IMR-90 (cell line): Measurements from ENCODE around the gene DIAPH1. TPM values are rescaled to one million over a fixed set of nuclear protein-coding genes. Genes with fewer than 3 reads are reported as not detected.
A peak's percentile ranks its signal among the peaks of the same experiment; 100 is the strongest.

Experiments
- ATAC-seq: fragments of 200-7000 bp; cut with Tn5 transposase; 2 replicates; pipeline ENCODE4 v1.9.1; 2020; ENCODE audit warnings: low read depth, mild to moderate bottlenecking, moderate library complexity
- BruUV-seq: library from RNA; stranded (reverse); fragments of 400-500 nt; replicated peaks from 2 replicates; lab custom pipeline; 2021; lab: Mats Ljungman, UMichigan
- CTCF ChIA-PET: fragments of 300-600 bp; formaldehyde crosslinking; extraction: SDS; loops from one replicate; lab custom pipeline; 2021; ENCODE audit warnings: antibody characterized with exemption; lab: Yijun Ruan, JAX
- POLR2A ChIA-PET: fragments of 300-600 bp; sonication (Branson Sonifier 250); formaldehyde crosslinking; loops from one replicate; lab custom pipeline; 2022; ENCODE audit warnings: antibody characterized with exemption; ENCODE audit not compliant: unreplicated experiment; lab: Charles Lee
- DNase-seq: peaks from one replicate; pipeline ENCODE4 v3.0.0; 2013
- H2AFZ ChIP-seq: replicated peaks from 2 replicates; pipeline ENCODE3; 2013; ENCODE audit warnings: low read length, mild to moderate bottlenecking; ENCODE audit not compliant: poor library complexity
- H2AK5ac ChIP-seq: 2 replicates; pipeline ENCODE4 v1.6.1; 2013; ENCODE audit warnings: low read depth, low read length, inconsistent platforms
- H2AK9ac ChIP-seq: replicated peaks from 2 replicates; pipeline ENCODE3; 2013; ENCODE audit warnings: mild to moderate bottlenecking, low read depth, low read length, moderate library complexity; ENCODE audit not compliant: poor library complexity
- H2BK120ac ChIP-seq: 2 replicates; pipeline ENCODE4 v1.6.1; 2013; ENCODE audit warnings: low read depth, low read length, inconsistent platforms
- H2BK15ac ChIP-seq: 3 replicates; pipeline ENCODE4 v1.6.1; 2013; ENCODE audit warnings: low read depth, low read length, inconsistent platforms
- H2BK20ac ChIP-seq: 2 replicates; pipeline ENCODE4 v1.6.1; 2013; ENCODE audit warnings: low read depth, mild to moderate bottlenecking, inconsistent platforms, low read length, moderate library complexity
- H2BK5ac ChIP-seq: 2 replicates; pipeline ENCODE4 v1.6.1; 2013; ENCODE audit warnings: mild to moderate bottlenecking, low read depth, low read length, inconsistent platforms; ENCODE audit not compliant: poor library complexity, severe bottlenecking
- H3K14ac ChIP-seq: replicated peaks from 2 replicates; pipeline ENCODE4 v1.6.1; 2013; ENCODE audit warnings: low read depth, low read length, inconsistent platforms
- H3K18ac ChIP-seq: 2 replicates; pipeline ENCODE4 v1.6.1; 2013; ENCODE audit warnings: low read depth, low read length, control low read depth
- H3K23ac ChIP-seq: 2 replicates; pipeline ENCODE4 v1.6.1; 2013; ENCODE audit warnings: low read depth, low read length, inconsistent platforms
- H3K27ac ChIP-seq: 2 replicates; pipeline ENCODE4 v1.5.1; 2013; ENCODE audit warnings: mild to moderate bottlenecking, control low read depth, low read length; ENCODE audit not compliant: insufficient read depth
- H3K27me3 ChIP-seq: 2 replicates; pipeline ENCODE4 v1.6.1; 2013; ENCODE audit warnings: low read length; ENCODE audit not compliant: control insufficient read depth, insufficient read depth
- H3K36me3 ChIP-seq: 2 replicates; pipeline ENCODE4 v1.6.1; 2013; ENCODE audit warnings: low read length, mixed read lengths; ENCODE audit not compliant: control insufficient read depth, insufficient read depth
- H3K4ac ChIP-seq: 2 replicates; pipeline ENCODE4 v1.6.1; 2013; ENCODE audit warnings: low read depth, low read length, inconsistent platforms
- H3K4me1 ChIP-seq: 2 replicates; pipeline ENCODE4 v1.6.1; 2013; ENCODE audit warnings: low read length, mixed read lengths; ENCODE audit not compliant: control insufficient read depth, insufficient read depth
- H3K4me2 ChIP-seq: 2 replicates; pipeline ENCODE4 v1.6.1; 2013; ENCODE audit warnings: low read depth, mild to moderate bottlenecking, control low read depth, low read length, moderate library complexity
- H3K4me3 ChIP-seq: 2 replicates; pipeline ENCODE4 v1.5.1; 2013; ENCODE audit warnings: low read depth, mild to moderate bottlenecking, control low read depth, low read length, moderate library complexity; ENCODE audit not compliant: insufficient read depth
- H3K56ac ChIP-seq: 2 replicates; pipeline ENCODE4 v1.6.1; 2013; ENCODE audit warnings: low read length, inconsistent platforms; ENCODE audit not compliant: insufficient read depth; ENCODE audit errors: extremely low read depth
- H3K79me1 ChIP-seq, 2 experiments: 2 replicates each; pipeline ENCODE4 v1.6.1; 2013; ENCODE audit warnings: low read length in 2 of 2, inconsistent platforms in 1 of 2, low read depth in 1 of 2
- H3K9ac ChIP-seq: 2 replicates; pipeline ENCODE4 v1.6.1; 2013; ENCODE audit warnings: low read depth, low read length, control low read depth
- H3K9me1 ChIP-seq: 2 replicates; pipeline ENCODE4 v1.6.1; 2013; ENCODE audit warnings: low read length, inconsistent platforms; ENCODE audit not compliant: insufficient read depth
- H3K9me3 ChIP-seq: 2 replicates; pipeline ENCODE4 v1.6.1; 2013; ENCODE audit warnings: low read length; ENCODE audit not compliant: control insufficient read depth, insufficient read depth
- H4K20me1 ChIP-seq: 2 replicates; pipeline ENCODE4 v1.6.1; 2013; ENCODE audit warnings: low read length, inconsistent platforms; ENCODE audit not compliant: insufficient read depth
- H4K5ac ChIP-seq: 2 replicates; pipeline ENCODE4 v1.6.1; 2013; ENCODE audit warnings: mild to moderate bottlenecking, low read depth, low read length, control low read depth
- H4K8ac ChIP-seq, 2 experiments: 2 replicates each; pipeline ENCODE4 v1.6.1; 2013; ENCODE audit warnings: low read depth in 2 of 2, low read length in 2 of 2, control low read depth in 1 of 2, inconsistent platforms in 1 of 2
- H4K91ac ChIP-seq: 2 replicates; pipeline ENCODE4 v1.6.1; 2013; ENCODE audit warnings: low read depth, low read length, inconsistent platforms; ENCODE audit not compliant: insufficient read depth
- CEBPB ChIP-seq: IDR thresholded peaks from 2 replicates; pipeline ENCODE4 v1.6.1; 2012; ENCODE audit warnings: low read depth, low read length, improper control_type of control experiment
- CHD1 ChIP-seq: IDR thresholded peaks from 2 replicates; pipeline ENCODE4 v1.6.1; 2012; ENCODE audit warnings: low read depth, low read length, improper control_type of control experiment
- FOS ChIP-seq: fragments of 150-350 bp; IDR thresholded peaks from 2 replicates; pipeline ENCODE4 v1.6.1; 2016; ENCODE audit warnings: low read depth, low read length
- MAFK ChIP-seq: IDR thresholded peaks from 2 replicates; pipeline ENCODE4 v1.6.1; 2012; ENCODE audit warnings: low read depth, low read length, improper control_type of control experiment
- MAZ ChIP-seq: IDR thresholded peaks from 2 replicates; pipeline ENCODE4 v1.6.1; 2012; ENCODE audit warnings: low read depth, mild to moderate bottlenecking, low read length, improper control_type of control experiment, moderate library complexity, borderline replicate concordance
- POLR2A ChIP-seq: IDR thresholded peaks from 2 replicates; pipeline ENCODE4 v1.6.1; 2012; ENCODE audit warnings: mild to moderate bottlenecking, low read depth, low read length
- RAD21 ChIP-seq: IDR thresholded peaks from 2 replicates; pipeline ENCODE4 v1.6.1; 2012; ENCODE audit warnings: low read length, improper control_type of control experiment
- RFX5 ChIP-seq: IDR thresholded peaks from 2 replicates; pipeline ENCODE4 v1.8.0; 2012; ENCODE audit warnings: low read depth, mild to moderate bottlenecking, low read length, moderate library complexity
- WGBS, 2 experiments: methylation state at CpG; one replicate each; pipeline versions ENCODE4 v1.1.5 to v1.1.7; 2013; ENCODE audit warnings: missing lambda C conversion rate in 2 of 2; ENCODE audit not compliant: insufficient read length in 1 of 2; ENCODE audit errors: extremely low coverage in 2 of 2; 5-methylcytosine and 5-hydroxymethylcytosine counted together
- dilution Hi-C: fragments of 300-500 bp; cut with HindIII; formaldehyde crosslinking; loops from one replicate; pipeline ENCODE4 v1.14.3; 2018; ENCODE audit warnings: low sequenced_read_pairs; ENCODE audit not compliant: unreplicated experiment
- in situ Hi-C: fragments of 300-500 bp; cut with MboI; formaldehyde crosslinking; loops from 3 replicates; pipeline ENCODE4 v1.14.3; 2019; ENCODE audit warnings: low sequenced_read_pairs, inconsistent platforms, mixed read lengths
- intact Hi-C: fragments of 100-400 bp; cut with micrococcal nuclease; formaldehyde crosslinking; loops from 2 replicates; pipeline ENCODE4 v1.10.0; 2022
- polyA plus RNA-seq, 3 experiments: library from polyadenylated mRNA; depleted of rRNA; stranded (reverse); fragments of >200 nt; gene quantifications; 2 replicates each; pipeline ENCODE4 v1.2.3, GENCODE V29; 2012; ENCODE audit warnings: low replicate concordance in 1 of 3
- total RNA-seq: library from RNA; depleted of rRNA; stranded (reverse); fragments of >200 nt; gene quantifications from 2 replicates; pipeline ENCODE4 v1.2.3, GENCODE V29; 2012

The DIAPH1 gene
- total and polyA plus RNA-seq, 2 of the 4 experiments (the other 2 are of a cell fraction): 12.0 to 37.4 TPM

DNA sequence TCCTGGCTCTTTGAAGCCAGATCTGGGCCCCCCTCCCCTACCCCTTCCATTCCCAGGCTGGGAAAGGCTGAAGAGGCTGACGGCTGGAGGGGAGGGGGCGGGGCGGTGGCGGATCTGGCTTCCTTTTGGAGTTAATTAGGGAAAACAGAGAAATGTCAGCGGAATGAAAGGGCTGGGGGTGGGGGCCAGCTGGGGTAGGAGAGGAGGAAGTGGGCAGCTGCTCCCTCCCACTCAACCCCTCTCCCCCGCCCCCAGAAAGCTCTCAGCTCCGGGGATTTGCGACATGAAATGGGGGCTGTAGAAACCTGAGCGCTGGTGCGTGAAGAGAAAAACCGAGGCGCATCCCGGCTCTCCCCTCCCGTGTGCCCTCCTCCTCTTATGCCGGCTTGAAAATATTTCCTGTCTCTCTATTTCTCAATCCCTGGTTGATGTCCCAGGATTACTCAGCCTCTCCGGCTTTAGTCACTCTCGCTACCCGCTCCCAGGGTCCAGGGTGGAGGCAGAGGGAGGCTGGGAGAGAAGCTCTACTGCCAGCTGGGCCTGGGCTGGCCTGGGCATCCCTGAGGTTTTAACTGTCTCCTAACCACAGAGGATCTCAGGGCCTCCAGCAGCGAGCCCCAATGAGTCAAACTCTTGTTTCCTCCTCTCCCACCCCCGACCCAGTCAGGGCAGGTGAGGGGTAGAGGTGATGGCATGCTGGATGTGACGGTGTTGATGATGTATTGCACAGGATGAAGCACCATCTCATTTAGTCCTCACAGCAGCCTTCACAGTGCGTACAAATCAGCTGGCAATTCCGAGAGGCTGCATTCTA, 109.8 kb downstream of the DIAPH1 start:
- peak overlapping the region; percentile 98 for H2BK120ac ChIP-seq
- TF ChIP-seq FOS (peak; percentile 87), MAZ (no peak; the same call in 1 of the 2 replicates), CEBPB (peak; percentile 97), RFX5 (no peak), POLR2A (peak; percentile 70), CHD1 (0 out of 2 replicates have a peak, but pooled peaks have one; percentile 12), RAD21 (0 out of 2 replicates have a peak, but pooled peaks have one; percentile 14), MAFK (0 out of 2 replicates have a peak, but pooled peaks have one; percentile 2)
- peak overlapping the region; percentile 98 for H3K4ac ChIP-seq
- WGBS, 2 experiments: 0% methylated on average over 5 of the region's 23 CpGs; no CpG with 5 or more reads in 1 of the 2 experiments
- H3K9ac ChIP-seq: peak overlapping the region; percentile 68
- H3K23ac ChIP-seq: peak overlapping the region; percentile 79; the same call in 1 of the 2 replicates
- H3K79me1 ChIP-seq: peaks cover 6 to 37% of the 10 kb centered on the region in 2 experiments
- peak overlapping the region; percentile 91 for H4K91ac ChIP-seq
- H3K56ac ChIP-seq: peak overlapping the region; percentile 33
- ATAC-seq: peak; percentile 72
- no peaks in the 10 kb centered on the region for H3K27me3 ChIP-seq
- H3K14ac ChIP-seq: peak overlapping the region; percentile 95
- H2BK20ac ChIP-seq: peak overlapping the region; percentile 92
- H3K18ac ChIP-seq: peak overlapping the region; percentile 86
- no TSS peak for BruUV-seq
- dilution Hi-C loops: no loop called here
- peaks cover 39% of the 10 kb centered on the region for H3K4me1 ChIP-seq
- peak overlapping the region; percentile 77; the same call in 2 of the 3 replicates for H2BK15ac ChIP-seq
- peaks cover 16% of the 10 kb centered on the region for H4K20me1 ChIP-seq
- H3K27ac ChIP-seq: peak overlapping the region; percentile 96
- in situ Hi-C loops: no loop called here
- DNase-seq: peak; percentile 97
- ChIA-PET CTCF (interaction anchor here (0.8 to 1.9 kb wide), 5 partner anchors 15 to 49 kb away, joined by 3 to 10 read pairs (median 5); no protein-coding TSS in a partner anchor), POLR2A (interaction anchor here (0.6 kb wide), 1 partner anchor 55 kb away, joined by 3 read pairs; no protein-coding TSS in a partner anchor)
- intact Hi-C loops: loop anchor here (1.0 to 2.0 kb wide), 3 partner anchors 12 to 33 kb away; partner anchors contain the start of gene PCDHGC5
- H4K8ac ChIP-seq: peak overlapping the region; percentile 83 to 91
- H3K4me3 ChIP-seq: peak overlapping the region; percentile 7; the same call in 1 of the 2 replicates
- H2BK5ac ChIP-seq: peak overlapping the region; percentile 93
- H3K9me3 ChIP-seq: no peaks in the 10 kb centered on the region
- H4K5ac ChIP-seq: peak overlapping the region; percentile 82
- peak overlapping the region; percentile 85 for H2AK9ac ChIP-seq
- peak overlapping the region; percentile 45 for H3K4me2 ChIP-seq
- H2AK5ac ChIP-seq: peak overlapping the region; percentile 94
- peak overlapping the region; percentile 70 for H2AFZ ChIP-seq
- peaks cover 18% of the 10 kb centered on the region; the same call in 1 of the 2 replicates for H3K9me1 ChIP-seq
- H3K36me3 ChIP-seq: peaks cover 36% of the 10 kb centered on the region
